Measurements from ENCODE around the gene DHRS1. TPM values are rescaled to one million over a fixed set of nuclear protein-coding genes. Genes with fewer than 3 reads are reported as not detected.
A peak's percentile ranks its signal among the peaks of the same experiment; 100 is the strongest.

The DHRS1 gene
- total RNA-seq, 2 experiments from 2014 or later, result 11.9 to 13.6 TPM

- ChIA-PET CTCF (interaction anchor here (0.8 to 28.2 kb wide), 13 partner anchors 8 to 126 kb away, joined by 3 to 873 read pairs (median 34); partner anchors contain the start of genes ADCY4, DHRS1, GMPR2 and KHNYN), POLR2A (interaction anchor here (0.7 to 5.3 kb wide), 19 partner anchors 11 to 131 kb away, joined by 3 to 54 read pairs (median 4); partner anchors contain the start of genes CBLN3, CHMP4A, DHRS1 and GMPR2)
- peaks cover 66% of the 10 kb centered on the region for H3K4me1 Mint-ChIP-seq (ENCODE audit: low read depth)
- no peaks in the 10 kb centered on the region for H3K27me3 Mint-ChIP-seq
- ATAC-seq (peak; percentile 87), DNase-seq (peak; percentile 74)
- H3K27ac Mint-ChIP-seq, result peak within 1 kb of the TSS; percentile 81
- intact Hi-C loops (cut with micrococcal nuclease), result no loop called here
- H3K36me3 Mint-ChIP-seq (ENCODE audit: low read depth), result peaks cover 35% of the 10 kb centered on the region
- peak; percentile 63 for TF ChIP-seq CTCF (IDR thresholded peaks at IDR 0.05)
- peak within 1 kb of the TSS; percentile 58 for H3K4me3 Mint-ChIP-seq
- H3K9me3 Mint-ChIP-seq, result no peaks in the 10 kb centered on the region
These were observed 11.3 kb upstream of the DHRS1 start, which contains the start of gene LTB4R for GRCh38 chr14:24310646-24311604. LTB4R (plus strand) TSS chr14:24311502; CDS start chr14:24315652, 4,150 bp downstream.

- no peaks in the 10 kb centered on the region for H3K27me3 Mint-ChIP-seq
- ChIA-PET CTCF (interaction anchor here (0.8 to 28.2 kb wide), 14 partner anchors 9 to 127 kb away, joined by 3 to 873 read pairs (median 26); partner anchors contain the start of genes ADCY4, DHRS1, GMPR2 and KHNYN), POLR2A (interaction anchor here (1.0 to 5.3 kb wide), 9 partner anchors 10 to 127 kb away, joined by 3 to 54 read pairs (median 6); partner anchors contain the start of genes CBLN3, DHRS1, GMPR2 and KHNYN)
- peaks cover 39% of the 10 kb centered on the region for H3K36me3 Mint-ChIP-seq (ENCODE audit: low read depth)
- intact Hi-C loops (cut with micrococcal nuclease), result no loop called here
- peak overlapping the region; percentile 51 for H3K27ac Mint-ChIP-seq
- peaks cover 61% of the 10 kb centered on the region for H3K4me1 Mint-ChIP-seq (ENCODE audit: low read depth)
- no peak for DNase-seq
- no peak for ATAC-seq
- peak overlapping the region; percentile 58 for H3K4me3 Mint-ChIP-seq
- no peaks in the 10 kb centered on the region for H3K9me3 Mint-ChIP-seq
- TF ChIP-seq CTCF (IDR thresholded peaks at IDR 0.05), result no peak
These were observed 10.7 kb upstream of the DHRS1 start for GRCh38 chr14:24310265-24310645.

- DNase-seq (no peak), ATAC-seq (no peak)
- intact Hi-C loops (cut with micrococcal nuclease), result no loop called here
- peak within 1 kb of the TSS; percentile 51 for H3K27ac Mint-ChIP-seq
- peaks cover 55% of the 10 kb centered on the region for H3K4me1 Mint-ChIP-seq (ENCODE audit: low read depth)
- peak within 1 kb of the TSS; percentile 58 for H3K4me3 Mint-ChIP-seq
- H3K27me3 Mint-ChIP-seq, result no peaks in the 10 kb centered on the region
- no peaks in the 10 kb centered on the region for H3K9me3 Mint-ChIP-seq
- POLR2A ChIA-PET, result interaction anchor here (1.0 to 5.3 kb wide), 10 partner anchors 9 to 128 kb away, joined by 3 to 54 read pairs (median 5); partner anchors contain the start of genes CBLN3, DHRS1, GMPR2 and KHNYN
- H3K36me3 Mint-ChIP-seq (ENCODE audit: low read depth), result peaks cover 44% of the 10 kb centered on the region
- no peak for TF ChIP-seq CTCF (IDR thresholded peaks at IDR 0.05)
- CTCF ChIA-PET, result interaction anchor here (0.8 to 28.2 kb wide), 20 partner anchors 10 to 134 kb away, joined by 3 to 873 read pairs (median 22); partner anchors contain the start of genes ADCY4, CBLN3, DHRS1 and GMPR2
These were observed 10.1 kb upstream of the DHRS1 start, which contains the start of gene LTB4R2 for GRCh38 chr14:24309538-24310264. LTB4R2 (plus strand) TSS chr14:24310140; CDS start chr14:24310665, 525 bp downstream.

GRCh38 chr14:24308342-24309124, 9.0 kb upstream of the DHRS1 start:
- no peak overlapping the region for H3K4me3 Mint-ChIP-seq
- peak; percentile 2 for TF ChIP-seq CTCF (IDR thresholded peaks at IDR 0.05)
- POLR2A ChIA-PET, result interaction anchor here (0.5 to 5.3 kb wide), 13 partner anchors 8 to 157 kb away, joined by 3 to 54 read pairs (median 4); partner anchors contain the start of genes CHMP4A, DHRS1, GMPR2 and KHNYN
- no peaks in the 10 kb centered on the region for H3K27me3 Mint-ChIP-seq
- H3K36me3 Mint-ChIP-seq (ENCODE audit: low read depth), result peaks cover 50% of the 10 kb centered on the region
- ATAC-seq (no peak), DNase-seq (no peak)
- no peak overlapping the region for H3K27ac Mint-ChIP-seq
- CTCF ChIA-PET, result interaction anchor here (0.8 to 28.2 kb wide), 50 partner anchors 8 to 250 kb away, joined by 3 to 873 read pairs (median 6); partner anchors contain the start of genes ADCY4, CBLN3, CHMP4A and DCAF11
- no peaks in the 10 kb centered on the region for H3K9me3 Mint-ChIP-seq
- intact Hi-C loops (cut with micrococcal nuclease), result no loop called here
- H3K4me1 Mint-ChIP-seq (ENCODE audit: low read depth), result peaks cover 44% of the 10 kb centered on the region

Data from activated CD8-positive, alpha-beta T cell treated with anti-CD3 and anti-CD28 coated beads for 36 hours (primary cell).